HEK293 (cell line): ENCODE data around the gene PTPRR.

Experiments used
- CTCF ChIA-PET: fragments of 350-600 bp; formaldehyde crosslinking; extraction: SDS; loops from one replicate; lab custom pipeline; 2021; ENCODE audit warnings: antibody characterized with exemption; lab: Yijun Ruan, JAX
- POLR2A ChIA-PET: fragments of 300-600 bp; formaldehyde crosslinking; extraction: SDS; loops from one replicate; lab custom pipeline; 2020; ENCODE audit warnings: antibody characterized with exemption, inconsistent platforms; lab: Yijun Ruan, JAX
- H3K27ac ChIP-seq: fragments of 200-500 bp; sonication (Bioruptor generic); 2 replicates; pipeline ENCODE4 v1.5.1; 2014; ENCODE audit warnings: low read depth, low read length, control low read depth, inconsistent platforms; ENCODE audit errors: extremely low read depth
- H3K36me3 ChIP-seq, 2 experiments: fragments of 200-500 bp in 1 of 2; sonication (Bioruptor generic) in 1 of 2; 1 replicate in 1 of 2; 2 replicates in 1 of 2; pipeline ENCODE4 v1.5.1; 2014 to 2017; ENCODE audit warnings: inconsistent platforms in 2 of 2, low read length in 2 of 2; ENCODE audit not compliant: control insufficient read depth in 2 of 2, insufficient read depth in 1 of 2
- H3K4me1 ChIP-seq: fragments of 200-500 bp; sonication (Bioruptor generic); 2 replicates; pipeline ENCODE4 v1.5.1; 2014; ENCODE audit warnings: mild to moderate bottlenecking, low read length, inconsistent platforms; ENCODE audit not compliant: control insufficient read depth, insufficient read depth
- H3K4me3 ChIP-seq: 2 replicates; pipeline ENCODE4 v1.5.1; 2011; ENCODE audit warnings: low read depth, mild to moderate bottlenecking, control low read depth, low read length, moderate library complexity
- H3K9me3 ChIP-seq: fragments of 200-500 bp; sonication (Bioruptor generic); 2 replicates; pipeline ENCODE4 v1.5.1; 2014; ENCODE audit warnings: low read depth, low read length, inconsistent platforms; ENCODE audit not compliant: control insufficient read depth, insufficient read depth
- GLI2 ChIP-seq: fragments of 450-650 bp; formaldehyde crosslinking; IDR thresholded peaks from 2 replicates; pipeline ENCODE4; 2017; ENCODE audit warnings: missing biosample characterization, missing genetic modification characterization, low read depth, borderline replicate concordance
- GLI4 ChIP-seq: fragments of 450-650 bp; formaldehyde crosslinking; IDR thresholded peaks from 2 replicates; pipeline ENCODE4 v1.5.1; 2016; ENCODE audit warnings: missing biosample characterization, missing genetic modification characterization
- GLIS1 ChIP-seq: fragments of 450-650 bp; formaldehyde crosslinking; IDR thresholded peaks from 2 replicates; pipeline ENCODE4 v1.5.1; 2016; ENCODE audit warnings: missing biosample characterization, missing genetic modification characterization
- INSM2 ChIP-seq: fragments of 450-650 bp; formaldehyde crosslinking; IDR thresholded peaks from 2 replicates; pipeline ENCODE4 v1.5.1; 2016; ENCODE audit warnings: missing biosample characterization, missing genetic modification characterization
- KLF16 ChIP-seq: fragments of 450-650 bp; formaldehyde crosslinking; IDR thresholded peaks from 2 replicates; pipeline ENCODE4 v1.5.1; 2017; ENCODE audit warnings: missing biosample characterization, missing genetic modification characterization
- KLF8 ChIP-seq: fragments of 450-650 bp; formaldehyde crosslinking; IDR thresholded peaks from 2 replicates; pipeline ENCODE4 v1.5.1; 2016; ENCODE audit warnings: missing biosample characterization, missing genetic modification characterization
- PATZ1 ChIP-seq: fragments of 450-650 bp; formaldehyde crosslinking; IDR thresholded peaks from 2 replicates; pipeline ENCODE4 v1.5.1; 2016; ENCODE audit warnings: missing biosample characterization, missing genetic modification characterization
- PBX3 ChIP-seq: sonication (generic); formaldehyde crosslinking; IDR thresholded peaks from 2 replicates; pipeline ENCODE4 v1.8.1; 2022; ENCODE audit warnings: mild to moderate bottlenecking, moderate library complexity, missing genetic modification reagents
- SCRT2 ChIP-seq: fragments of 450-650 bp; formaldehyde crosslinking; IDR thresholded peaks from 2 replicates; pipeline ENCODE4 v1.5.1; 2016; ENCODE audit warnings: missing biosample characterization, missing genetic modification characterization
- YY1 ChIP-seq: fragments of 450-650 bp; formaldehyde crosslinking; IDR thresholded peaks from 2 replicates; pipeline ENCODE4 v1.5.1; 2018; ENCODE audit warnings: missing biosample characterization, missing genetic modification characterization
- ZBTB1 ChIP-seq: fragments of 450-650 bp; formaldehyde crosslinking; IDR thresholded peaks from 2 replicates; pipeline ENCODE4 v1.5.1; 2016; ENCODE audit warnings: missing biosample characterization, missing genetic modification characterization
- ZBTB26 ChIP-seq: fragments of 450-650 bp; formaldehyde crosslinking; optimal IDR thresholded peaks from 2 replicates; pipeline ENCODE3; 2016; ENCODE audit warnings: missing biosample characterization, mild to moderate bottlenecking, missing genetic modification characterization
- ZNF10 ChIP-seq: fragments of 450-650 bp; formaldehyde crosslinking; IDR thresholded peaks from 2 replicates; pipeline ENCODE4 v1.5.1; 2017; ENCODE audit warnings: missing biosample characterization, missing genetic modification characterization
- ZNF133 ChIP-seq: fragments of 450-650 bp; formaldehyde crosslinking; IDR thresholded peaks from 2 replicates; pipeline ENCODE4 v1.5.1; 2016; ENCODE audit warnings: missing biosample characterization, missing genetic modification characterization
- ZNF157 ChIP-seq: fragments of 450-650 bp; formaldehyde crosslinking; IDR thresholded peaks from 2 replicates; pipeline ENCODE4 v1.5.1; 2016; ENCODE audit warnings: missing biosample characterization, missing genetic modification characterization
- ZNF366 ChIP-seq: fragments of 450-650 bp; formaldehyde crosslinking; conservative IDR thresholded peaks from 2 replicates; pipeline ENCODE4 v1.5.1; 2016; ENCODE audit warnings: missing biosample characterization, missing genetic modification characterization
- ZNF398 ChIP-seq: fragments of 450-650 bp; formaldehyde crosslinking; IDR thresholded peaks from 2 replicates; pipeline ENCODE4 v1.5.1; 2017; ENCODE audit warnings: missing biosample characterization, missing genetic modification characterization
- ZNF416 ChIP-seq: fragments of 450-650 bp; formaldehyde crosslinking; IDR thresholded peaks from 2 replicates; pipeline ENCODE4 v1.5.1; 2016; ENCODE audit warnings: missing biosample characterization, missing genetic modification characterization
- ZNF426 ChIP-seq: fragments of 450-650 bp; formaldehyde crosslinking; IDR thresholded peaks from 2 replicates; pipeline ENCODE4 v1.5.1; 2017; ENCODE audit warnings: missing biosample characterization, missing genetic modification characterization, mild to moderate bottlenecking, inconsistent platforms, moderate library complexity
- ZNF473 ChIP-seq: fragments of 450-650 bp; formaldehyde crosslinking; IDR thresholded peaks from 2 replicates; pipeline ENCODE4 v1.5.1; 2017; ENCODE audit warnings: missing biosample characterization, missing genetic modification characterization
- ZNF501 ChIP-seq: fragments of 450-650 bp; formaldehyde crosslinking; IDR thresholded peaks from 2 replicates; pipeline ENCODE4 v1.5.1; 2016; ENCODE audit warnings: missing biosample characterization, missing genetic modification characterization
- ZNF529 ChIP-seq: fragments of 450-650 bp; formaldehyde crosslinking; IDR thresholded peaks from 2 replicates; pipeline ENCODE4 v1.5.1; 2017; ENCODE audit warnings: missing genetic modification characterization, missing biosample characterization; ENCODE audit not compliant: insufficient replicate concordance
- ZNF555 ChIP-seq: fragments of 450-650 bp; formaldehyde crosslinking; conservative IDR thresholded peaks from 2 replicates; pipeline ENCODE4 v1.5.1; 2017; ENCODE audit warnings: missing biosample characterization, mild to moderate bottlenecking, missing genetic modification characterization, inconsistent platforms
- ZNF585B ChIP-seq: fragments of 450-650 bp; formaldehyde crosslinking; IDR thresholded peaks from 2 replicates; pipeline ENCODE4 v1.5.1; 2016; ENCODE audit warnings: missing biosample characterization, missing genetic modification characterization
- ZNF596 ChIP-seq: fragments of 450-650 bp; IDR thresholded peaks from 2 replicates; pipeline ENCODE4 v1.5.0; 2018; ENCODE audit warnings: missing biosample characterization, mild to moderate bottlenecking, missing genetic modification characterization, moderate library complexity
- ZNF645 ChIP-seq: fragments of 450-650 bp; formaldehyde crosslinking; IDR thresholded peaks from 2 replicates; pipeline ENCODE4; 2016; ENCODE audit warnings: missing biosample characterization, missing genetic modification characterization
- ZNF776 ChIP-seq: fragments of 450-650 bp; formaldehyde crosslinking; IDR thresholded peaks from 2 replicates; pipeline ENCODE4 v1.5.0; 2017; ENCODE audit warnings: missing biosample characterization, missing genetic modification characterization, borderline replicate concordance
- ZNF777 ChIP-seq: fragments of 450-650 bp; formaldehyde crosslinking; IDR thresholded peaks from 2 replicates; pipeline ENCODE4 v1.5.1; 2017; ENCODE audit warnings: missing biosample characterization, missing genetic modification characterization, borderline replicate concordance

PTPRR gene

GRCh38 chr12:70845268-70845667 lies 75.3 kb downstream of the PTPRR start:
- CTCF ChIA-PET, result no interaction called here

GRCh38 chr12:70843363-70843762 lies 77.2 kb downstream of the PTPRR start:
- ChIA-PET CTCF (interaction anchor here (0.6 to 1.5 kb wide), 2 partner anchors 19 to 150 kb away, joined by 3 to 4 read pairs; no protein-coding TSS in a partner anchor), POLR2A (no interaction called here)
- Histone ChIP-seq H3K4me3 (no peak overlapping the region), H3K36me3 (no peaks in the 10 kb centered on the region), H3K27ac (no peak overlapping the region), H3K9me3 (no peaks in the 10 kb centered on the region), H3K4me1 (no peaks in the 10 kb centered on the region)
- TF ChIP-seq ZNF645 (tag by site-specific recombination), result no peak
- no peak for TF ChIP-seq GLI4
- TF ChIP-seq SCRT2, result no peak
- TF ChIP-seq ZBTB26, result no peak
- TF ChIP-seq ZNF473, result no peak
- no peak for TF ChIP-seq ZNF501
- TF ChIP-seq ZNF133 (tag by site-specific recombination), result no peak
- TF ChIP-seq ZNF596 (tag by site-specific recombination), result no peak
- TF ChIP-seq ZNF529 (tag by site-specific recombination), result no peak
- TF ChIP-seq ZNF366 (tag by site-specific recombination), result no peak
- no peak for TF ChIP-seq YY1
- TF ChIP-seq GLI2 (tag by site-specific recombination), result no peak
- TF ChIP-seq ZNF398 (tag by site-specific recombination), result no peak
- TF ChIP-seq ZNF426 (tag by site-specific recombination), result no peak
- TF ChIP-seq PATZ1 (tag by site-specific recombination), result no peak
- no peak for TF ChIP-seq ZNF555
- TF ChIP-seq ZNF777, result no peak
- TF ChIP-seq ZNF10 (tag by site-specific recombination), result no peak
- TF ChIP-seq ZNF157, result no peak

More at GRCh38 chr12:70845268-70845667, 75.3 kb downstream of the PTPRR start:
- H3K27ac ChIP-seq, result no peak overlapping the region
- H3K4me3 ChIP-seq, result no peak overlapping the region
- POLR2A ChIA-PET, result no interaction called here
- TF ChIP-seq ZBTB1 (tag by site-specific recombination) (no peak), ZNF776 (tag by site-specific recombination) (no peak), ZNF585B (tag by site-specific recombination) (no peak), GLIS1 (tag by site-specific recombination) (no peak), PBX3 (CRISPR knock-in tag) (no peak), ZNF133 (tag by site-specific recombination) (no peak), KLF16 (no peak), KLF8 (tag by site-specific recombination) (no peak), INSM2 (tag by site-specific recombination) (no peak), ZNF416 (tag by site-specific recombination) (no peak)
- TF ChIP-seq, all 188 proteins: peak for 0
- Histone ChIP-seq H3K36me3 (no peaks in the 10 kb centered on the region), H3K9me3 (no peaks in the 10 kb centered on the region), H3K4me1 (no peaks in the 10 kb centered on the region)
